Transverse colon (tissue), 4 donors: ENCODE results near the gene PGM5. TPM values are rescaled to one million over a fixed set of nuclear protein-coding genes. Genes with fewer than 3 reads are reported as not detected.

Experiments
- DNase-seq: peaks from one replicate; pipeline ENCODE4 v3.0.0-alpha.2; 2019
- H3K27ac ChIP-seq, 4 donors: fragments of 200-600 bp; sonication (generic); 2 replicates each; pipeline ENCODE4 v1.5.1; 2016 to 2018; ENCODE audit warnings: inconsistent platforms in 4 of 4
- H3K27me3 ChIP-seq: fragments of 200-600 bp; sonication (generic); 2 replicates; pipeline ENCODE4 v1.5.1; 2017; ENCODE audit warnings: inconsistent platforms
- H3K36me3 ChIP-seq, 4 donors: fragments of 200-600 bp; sonication (generic); 2 replicates each; pipeline ENCODE4 v1.5.1; 2017 to 2019; ENCODE audit warnings: inconsistent platforms in 4 of 4
- H3K4me1 ChIP-seq, 4 donors: fragments of 200-600 bp; sonication (generic); 2 replicates each; pipeline ENCODE4 v1.5.1; 2017 to 2020; ENCODE audit warnings: inconsistent platforms in 4 of 4
- H3K4me3 ChIP-seq, 4 donors: fragments of 200-600 bp; sonication (generic); 1 replicate in 1 of 4; 2 replicates in 3 of 4; pipeline versions ENCODE4 v1.5.1 to v1.6.1; 2017 to 2019; ENCODE audit warnings: inconsistent platforms in 4 of 4
- H3K9me3 ChIP-seq, 2 donors: fragments of 200-600 bp; sonication (generic); 2 replicates each; pipeline ENCODE4 v1.5.1; 2017 to 2019; ENCODE audit warnings: inconsistent platforms in 2 of 2
- CTCF ChIP-seq, 5 experiments: fragments of 200-600 bp in 3 of 5; fragments of 450-650 bp in 2 of 5; sonication (generic) in 3 of 5; IDR thresholded peaks; 1 replicate in 2 of 5; 2 replicates in 3 of 5; pipeline ENCODE4 v1.5.1; 2016 to 2017; ENCODE audit warnings: antibody characterized with exemption in 5 of 5, inconsistent platforms in 3 of 5, mild to moderate bottlenecking in 2 of 5, moderate library complexity in 1 of 5
- EP300 ChIP-seq: sonication (generic); formaldehyde crosslinking; IDR thresholded peaks from one replicate; pipeline ENCODE4 v1.6.1; 2017; ENCODE audit warnings: antibody characterized with exemption, low read depth
- POLR2A ChIP-seq: fragments of 450-650 bp; IDR thresholded peaks from one replicate; pipeline ENCODE4 v1.6.1; 2016; ENCODE audit warnings: antibody characterized with exemption, mild to moderate bottlenecking, moderate library complexity
- POLR2AphosphoS5 ChIP-seq, 3 donors: sonication (generic); formaldehyde crosslinking; IDR thresholded peaks; one replicate each; pipeline ENCODE4 v1.6.1; 2016; ENCODE audit warnings: antibody characterized with exemption in 3 of 3
- WGBS, 2 donors: methylation state at CpG; one replicate each; pipeline ENCODE4 v1.1.5; 2018; ENCODE audit warnings: low coverage in 1 of 2; 5-methylcytosine and 5-hydroxymethylcytosine counted together
- in situ Hi-C, 4 donors: fragments of 200-750 bp; cut with MboI; loops; one replicate each; pipeline versions ENCODE4 v1.15.0 to v1.15.1; 2017; ENCODE audit warnings: low sequenced_read_pairs in 3 of 4, low pct_ligation_motif_present in 1 of 4, low pct_unique_long_range_greater_than_20kb in 1 of 4
- intact Hi-C: fragments of 100-400 bp; cut with DNase I; formaldehyde crosslinking; loops from one replicate; pipeline ENCODE4 v1.15.1; 2023; ENCODE audit warnings: low total_unique reads
- total RNA-seq, 4 donors: library from RNA; depleted of rRNA; stranded (reverse); fragments of >200 nt; gene quantifications; one replicate each; pipeline ENCODE4 v1.1.0, GENCODE V29; 2016

PGM5 gene
- total RNA-seq, 4 donors from 2014 or later = 78.2 to 94.9 (median 89.4) TPM

DNA sequence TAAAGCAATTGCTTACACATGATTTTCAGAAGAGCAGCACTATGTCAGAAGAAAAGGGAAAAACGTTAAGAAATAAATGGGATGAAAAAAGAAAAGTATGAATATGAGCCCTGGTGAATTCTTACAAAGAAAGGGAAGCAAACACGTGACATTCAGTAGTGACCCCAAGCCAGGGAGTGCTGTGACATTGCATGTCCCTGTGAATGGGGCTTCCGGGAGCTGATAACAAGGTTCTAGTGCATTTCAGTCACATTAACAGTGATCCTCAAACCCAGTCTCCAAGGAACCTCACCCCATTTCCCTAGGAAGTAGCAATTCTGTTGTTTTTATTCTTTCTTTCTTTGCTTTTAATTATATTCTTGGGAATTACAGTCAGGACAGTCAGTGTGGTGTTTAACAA lies 157.0 kb downstream of the PGM5 start:
- H3K9me3 ChIP-seq = no peaks in the 10 kb centered on the region
- DNase-seq = no peak
- intact Hi-C loops = no loop called here
- no peak overlapping the region for H3K4me3 ChIP-seq
- 83 to 85% methylated on average over 3 of the region's 3 CpGs for WGBS, 2 donors
- in situ Hi-C loops = no loop called here
- H3K4me1 ChIP-seq = peaks cover 0 to 19% (median 13%) of the 10 kb centered on the region in 4 donors
- TF ChIP-seq CTCF (IDR thresholded peaks at IDR 0.05) = no peak
- TF ChIP-seq EP300 = no peak
- TF ChIP-seq POLR2A = no peak
- TF ChIP-seq POLR2AphosphoS5 (IDR thresholded peaks at IDR 0.05) = no peak
- H3K27ac ChIP-seq = peak overlapping the region in 1 of 4 donors; percentile 1
- no peaks in the 10 kb centered on the region for H3K27me3 ChIP-seq
- no peaks in the 10 kb centered on the region for H3K36me3 ChIP-seq

GRCh38 chr9:68513981-68514380 lies 157.6 kb downstream of the PGM5 start:
- TF ChIP-seq POLR2AphosphoS5 (IDR thresholded peaks at IDR 0.05) (no peak), EP300 (no peak), CTCF (IDR thresholded peaks at IDR 0.05) (no peak), POLR2A (no peak)
- DNase-seq = no peak
- WGBS, 2 donors = 81 to 88% methylated on average over 4 of the region's 4 CpGs
- Histone ChIP-seq H3K27me3 (no peaks in the 10 kb centered on the region), H3K27ac (peak overlapping the region in 1 of 4 donors; percentile 70), H3K9me3 (no peaks in the 10 kb centered on the region), H3K4me1 (peaks cover 0 to 19% (median 13%) of the 10 kb centered on the region in 4 donors), H3K36me3 (no peaks in the 10 kb centered on the region), H3K4me3 (no peak overlapping the region)
- intact Hi-C loops = no loop called here
- in situ Hi-C loops = no loop called here

GRCh38 chr9:68515326-68516017 lies 159.1 kb downstream of the PGM5 start:
- Histone ChIP-seq H3K4me1 (peaks cover 0 to 19% (median 13%) of the 10 kb centered on the region in 4 donors), H3K9me3 (no peaks in the 10 kb centered on the region), H3K27me3 (no peaks in the 10 kb centered on the region), H3K36me3 (no peaks in the 10 kb centered on the region), H3K27ac (peak overlapping the region; percentile 24 to 70 (median 52)), H3K4me3 (no peak overlapping the region)
- peak; percentile 58 for DNase-seq
- 59 to 74% methylated on average over 2 to 4 of the region's 4 CpGs for WGBS, 2 donors
- intact Hi-C loops = no loop called here
- no peak for TF ChIP-seq POLR2A
- TF ChIP-seq POLR2AphosphoS5 (IDR thresholded peaks at IDR 0.05) = peak in 2 of 3 donors; percentile 59 to 72
- peak; percentile 15 for TF ChIP-seq EP300
- in situ Hi-C loops = no loop called here

GRCh38 chr9:68522131-68522530 lies 165.7 kb downstream of the PGM5 start:
- no peak for DNase-seq
- WGBS, 2 donors = 40 to 50% methylated on average over 4 of the region's 4 CpGs
- in situ Hi-C loops (no loop called here), intact Hi-C loops (no loop called here)
- Histone ChIP-seq H3K36me3 (no peaks in the 10 kb centered on the region), H3K4me3 (no peak overlapping the region), H3K9me3 (no peaks in the 10 kb centered on the region), H3K27me3 (no peaks in the 10 kb centered on the region), H3K4me1 (peaks cover 0 to 3% (median 0%) of the 10 kb centered on the region in 4 donors), H3K27ac (no peak overlapping the region)
- TF ChIP-seq EP300 (no peak), POLR2AphosphoS5 (IDR thresholded peaks at IDR 0.05) (no peak), CTCF (IDR thresholded peaks at IDR 0.05) (no peak), POLR2A (no peak)
